RWPE1 (cell line): ENCODE results near the gene PABPN1L.
"Not testable (repeated sequence)": the region's sequence is repeated elsewhere in the genome, so short reads cannot be mapped to it uniquely, and the experiment has no call there.

Source experiments
- CTCF ChIA-PET: fragments of 350-600 bp; sonication (Branson Sonifier 250); formaldehyde crosslinking; extraction: SDS; loops from one replicate; lab custom pipeline; 2021; lab: Yijun Ruan, JAX
- POLR2A ChIA-PET: fragments of 400-600 bp; formaldehyde crosslinking; extraction: SDS; loops from one replicate; lab custom pipeline; 2020; ENCODE audit warnings: antibody characterized with exemption; ENCODE audit not compliant: low non-redundant PET; lab: Yijun Ruan, JAX
- DNase-seq: peaks from one replicate; pipeline ENCODE4 v3.0.0; 2012; ENCODE audit warnings: low spot score
- H3K27ac ChIP-seq: fragments of 450-650 bp; 2 replicates; pipeline ENCODE4 v1.5.1; 2017
- TF ChIP-seq, protein P1 (sequence below): fragments of 450-650 bp; conservative IDR thresholded peaks from 2 replicates; pipeline ENCODE4 v1.5.1; 2017; ENCODE audit warnings: low read depth, mild to moderate bottlenecking

PABPN1L gene

DNA sequence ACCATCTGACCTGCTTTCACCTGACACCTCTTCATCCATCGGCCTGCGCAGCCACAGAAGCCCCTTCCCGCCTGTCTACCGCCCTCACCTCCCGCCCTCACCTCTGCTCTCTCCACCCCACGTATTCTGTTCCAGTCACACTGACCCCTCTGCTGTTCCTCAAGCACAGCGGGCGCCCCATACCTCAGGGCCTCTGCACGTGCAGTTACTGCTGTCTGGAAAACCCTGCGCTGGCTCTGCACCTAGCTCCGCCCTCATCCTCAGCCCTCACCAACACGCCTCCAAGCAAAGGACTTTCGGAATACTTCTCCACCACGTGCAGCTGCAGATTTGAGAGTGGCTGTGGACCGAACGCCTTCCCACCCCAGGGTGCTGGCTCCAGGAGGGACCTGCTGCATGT, 24.6 kb upstream of the PABPN1L start:
- CTCF ChIA-PET = no interaction called here

DNA sequence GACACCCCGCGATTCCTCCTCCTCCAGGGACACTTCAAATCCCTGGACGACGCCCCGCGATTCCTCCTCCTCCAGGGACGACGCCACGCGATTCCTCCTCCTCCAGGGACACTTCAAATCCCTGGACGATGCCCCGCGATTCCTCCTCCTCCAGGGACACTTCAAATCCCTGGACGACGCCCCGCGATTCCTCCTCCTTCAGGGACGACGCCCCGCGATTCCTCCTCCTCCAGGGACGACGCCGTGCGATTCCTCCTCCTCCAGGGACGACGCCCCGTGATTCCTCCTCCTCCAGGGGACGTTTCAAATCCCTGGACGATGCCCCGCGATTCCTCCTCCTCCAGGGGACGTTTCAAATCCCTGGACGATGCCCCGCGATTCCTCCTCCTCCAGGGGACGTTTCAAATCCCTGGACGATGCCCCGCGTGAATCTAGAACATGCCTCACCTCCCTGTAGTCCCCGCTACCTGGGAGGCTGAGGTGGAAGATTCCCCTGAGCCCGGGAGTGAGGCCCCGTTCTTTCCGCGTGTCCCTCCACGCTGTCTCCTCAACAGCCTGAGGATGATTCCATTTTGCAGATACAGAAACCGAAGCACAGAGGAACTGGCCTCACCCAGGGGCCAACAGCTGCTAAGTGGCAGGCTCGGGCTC, 23.4 kb upstream of the PABPN1L start:
- H3K27ac ChIP-seq, DNase-seq, POLR2A ChIA-PET: not testable (repeated sequence)
- CTCF ChIA-PET = interaction anchor here (0.6 kb wide), 1 partner anchor 77 kb away, joined by 4 read pairs; no protein-coding TSS in a partner anchor

More for the DNA sequence above, 24.6 kb upstream of the PABPN1L start:
- no peak for DNase-seq
- TF ChIP-seq, protein P1, sequence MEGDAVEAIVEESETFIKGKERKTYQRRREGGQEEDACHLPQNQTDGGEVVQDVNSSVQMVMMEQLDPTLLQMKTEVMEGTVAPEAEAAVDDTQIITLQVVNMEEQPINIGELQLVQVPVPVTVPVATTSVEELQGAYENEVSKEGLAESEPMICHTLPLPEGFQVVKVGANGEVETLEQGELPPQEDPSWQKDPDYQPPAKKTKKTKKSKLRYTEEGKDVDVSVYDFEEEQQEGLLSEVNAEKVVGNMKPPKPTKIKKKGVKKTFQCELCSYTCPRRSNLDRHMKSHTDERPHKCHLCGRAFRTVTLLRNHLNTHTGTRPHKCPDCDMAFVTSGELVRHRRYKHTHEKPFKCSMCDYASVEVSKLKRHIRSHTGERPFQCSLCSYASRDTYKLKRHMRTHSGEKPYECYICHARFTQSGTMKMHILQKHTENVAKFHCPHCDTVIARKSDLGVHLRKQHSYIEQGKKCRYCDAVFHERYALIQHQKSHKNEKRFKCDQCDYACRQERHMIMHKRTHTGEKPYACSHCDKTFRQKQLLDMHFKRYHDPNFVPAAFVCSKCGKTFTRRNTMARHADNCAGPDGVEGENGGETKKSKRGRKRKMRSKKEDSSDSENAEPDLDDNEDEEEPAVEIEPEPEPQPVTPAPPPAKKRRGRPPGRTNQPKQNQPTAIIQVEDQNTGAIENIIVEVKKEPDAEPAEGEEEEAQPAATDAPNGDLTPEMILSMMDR = no peak
- POLR2A ChIA-PET = no interaction called here
- no peak overlapping the region for H3K27ac ChIP-seq

DNA sequence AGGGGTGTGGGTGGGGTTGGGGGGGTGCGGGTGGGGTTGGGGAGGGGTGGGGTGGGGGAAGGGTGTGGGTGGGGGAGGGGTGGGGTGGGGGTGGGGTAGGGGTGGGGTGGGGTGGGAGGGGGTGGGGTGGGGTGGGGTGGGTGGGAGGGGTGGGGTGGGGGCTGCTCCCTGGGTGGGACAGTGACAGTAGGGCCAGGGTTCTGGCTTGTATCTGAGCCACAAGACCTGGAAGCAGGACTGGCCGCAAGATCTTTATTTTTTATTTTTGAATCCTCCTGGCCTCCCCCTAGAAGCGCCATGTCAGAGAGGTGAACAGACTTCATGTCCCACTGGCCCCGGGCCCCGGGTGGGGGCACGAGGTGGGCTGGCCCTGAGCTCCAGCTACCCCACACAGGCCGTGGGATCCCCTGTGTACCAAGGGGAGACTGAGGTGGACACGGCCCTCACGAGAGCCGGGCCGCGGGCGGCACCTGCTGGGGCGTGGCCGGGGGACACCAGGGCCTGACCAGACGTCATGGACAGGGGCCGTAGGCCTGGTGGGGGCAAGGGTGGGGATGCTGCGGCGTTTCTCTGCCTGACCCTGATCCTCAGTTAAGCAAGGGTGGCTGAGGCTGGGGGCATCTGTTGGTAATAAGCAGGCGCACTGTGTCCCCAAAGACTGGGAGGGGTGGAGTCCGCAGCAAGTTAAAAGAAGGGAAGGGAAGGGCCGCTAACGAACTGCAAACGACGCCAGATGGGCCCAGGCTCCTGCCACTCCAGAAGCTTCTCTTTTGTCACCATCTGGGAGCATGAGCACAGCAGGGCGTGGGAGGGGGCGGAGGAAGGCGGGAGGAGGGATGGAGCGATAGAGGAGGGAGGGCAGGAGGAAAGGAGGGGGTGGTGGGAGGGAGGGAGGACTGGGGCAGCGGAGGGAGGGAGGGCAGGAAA, 22.3 kb upstream of the PABPN1L start:
- DNase-seq = no peak
- no peak overlapping the region for H3K27ac ChIP-seq
- POLR2A ChIA-PET = no interaction called here
- TF ChIP-seq, protein P1 = no peak
- CTCF ChIA-PET = interaction anchor here (0.6 kb wide), 1 partner anchor 76 kb away, joined by 4 read pairs; no protein-coding TSS in a partner anchor

DNA sequence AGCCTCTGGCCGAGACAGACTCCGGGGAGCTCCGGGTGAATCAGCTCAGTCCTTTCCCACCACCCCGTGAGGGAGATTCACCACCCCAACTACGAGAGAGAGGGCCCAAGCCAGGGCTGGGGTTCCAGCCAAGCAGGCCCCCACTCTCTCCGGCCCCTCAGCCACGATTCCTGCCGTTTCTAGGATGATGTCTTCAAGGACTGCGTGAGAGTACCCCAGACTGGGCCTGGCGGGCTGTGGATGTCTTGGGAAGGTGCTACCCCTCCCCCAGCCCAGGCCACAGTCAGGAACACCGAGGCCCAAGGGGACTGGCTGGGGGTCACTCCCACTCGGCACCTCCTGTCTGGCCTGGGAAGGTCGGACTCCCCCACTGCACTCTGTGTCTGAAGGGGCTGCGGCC, 21.6 kb upstream of the PABPN1L start:
- CTCF ChIA-PET = no interaction called here
- DNase-seq = no peak
- H3K27ac ChIP-seq = peak overlapping the region; percentile 21; the same call in 1 of the 2 replicates
- TF ChIP-seq, protein P1 = no peak
- POLR2A ChIA-PET = no interaction called here

DNA sequence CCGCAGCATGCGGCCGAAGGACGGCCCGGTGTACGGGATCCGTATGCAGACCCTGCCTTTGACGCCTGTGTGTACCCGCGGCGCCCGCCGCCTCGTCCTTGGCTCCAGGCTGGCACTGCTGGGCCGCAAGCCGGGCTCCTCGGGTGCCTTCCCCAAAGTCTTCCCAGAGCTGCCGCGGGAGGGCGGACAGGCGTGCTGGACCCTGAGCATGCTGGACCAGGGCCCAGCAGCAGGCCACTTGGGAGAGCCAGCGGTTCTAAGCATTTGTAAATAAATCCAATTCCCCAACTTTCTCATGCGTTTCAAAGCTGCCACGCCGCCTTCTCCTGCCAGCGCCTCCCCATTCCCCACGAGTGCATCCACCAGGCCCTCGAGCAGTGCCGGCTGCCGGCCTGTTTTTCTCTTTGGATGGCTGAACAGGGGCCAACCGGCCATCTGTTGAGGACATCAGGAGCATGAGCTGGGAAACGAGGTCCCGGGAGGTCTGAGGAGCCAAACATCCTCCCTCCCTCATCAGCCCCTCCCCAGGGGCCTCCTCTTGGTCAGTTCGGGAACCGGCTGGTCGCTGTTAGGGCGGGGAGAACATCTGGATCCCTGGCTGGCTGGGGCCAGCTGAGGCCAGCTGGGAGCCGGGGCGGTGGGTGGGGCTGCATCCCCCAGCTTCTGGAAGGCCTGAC, 20.5 kb upstream of the PABPN1L start:
- CTCF ChIA-PET = no interaction called here
- POLR2A ChIA-PET = no interaction called here
- H3K27ac ChIP-seq = peak overlapping the region; percentile 21; the same call in 1 of the 2 replicates
- TF ChIP-seq, protein P1 = no peak
- no peak for DNase-seq

DNA sequence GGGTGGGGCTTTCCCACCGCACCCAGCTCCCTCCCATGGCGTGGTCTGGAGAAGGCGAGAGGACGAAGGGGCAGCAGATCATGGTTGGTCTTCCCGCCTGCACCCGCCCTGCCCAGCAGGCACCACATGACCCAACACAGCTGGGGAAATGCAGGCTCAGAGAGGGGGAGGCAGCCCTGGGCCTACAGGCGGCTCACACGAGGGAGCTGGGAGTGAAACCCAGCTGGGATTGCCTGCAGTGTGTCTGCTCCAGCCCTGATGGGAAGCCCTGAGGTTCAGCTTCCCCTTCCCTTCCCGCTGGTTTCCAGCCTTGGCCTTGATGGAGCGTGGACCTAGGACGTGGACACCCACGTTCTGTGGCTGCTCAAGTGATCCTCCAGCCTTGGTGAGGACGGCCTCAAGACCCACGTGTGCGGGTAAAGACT, 20.0 kb upstream of the PABPN1L start:
- CTCF ChIA-PET = no interaction called here
- DNase-seq = no peak
- POLR2A ChIA-PET = no interaction called here
- no peak overlapping the region for H3K27ac ChIP-seq
- TF ChIP-seq, protein P1 = no peak
